PC-9 (cell line): ENCODE data around the gene NDUFAF8.
A peak's percentile ranks its signal among the peaks of the same experiment; 100 is the strongest.

Source experiments
- EZH2 ChIP-seq: fragments of 200-600 bp; sonication (generic); IDR thresholded peaks from 2 replicates; pipeline ENCODE4 v1.8.0; 2017; ENCODE audit warnings: antibody characterized with exemption, low read depth
- TF ChIP-seq, protein P1 (sequence below): fragments of 200-600 bp; sonication (generic); conservative IDR thresholded peaks from 2 replicates; pipeline ENCODE4 v1.6.1; 2017; ENCODE audit warnings: mixed run types, antibody characterized with exemption, mild to moderate bottlenecking, moderate library complexity

DNA sequence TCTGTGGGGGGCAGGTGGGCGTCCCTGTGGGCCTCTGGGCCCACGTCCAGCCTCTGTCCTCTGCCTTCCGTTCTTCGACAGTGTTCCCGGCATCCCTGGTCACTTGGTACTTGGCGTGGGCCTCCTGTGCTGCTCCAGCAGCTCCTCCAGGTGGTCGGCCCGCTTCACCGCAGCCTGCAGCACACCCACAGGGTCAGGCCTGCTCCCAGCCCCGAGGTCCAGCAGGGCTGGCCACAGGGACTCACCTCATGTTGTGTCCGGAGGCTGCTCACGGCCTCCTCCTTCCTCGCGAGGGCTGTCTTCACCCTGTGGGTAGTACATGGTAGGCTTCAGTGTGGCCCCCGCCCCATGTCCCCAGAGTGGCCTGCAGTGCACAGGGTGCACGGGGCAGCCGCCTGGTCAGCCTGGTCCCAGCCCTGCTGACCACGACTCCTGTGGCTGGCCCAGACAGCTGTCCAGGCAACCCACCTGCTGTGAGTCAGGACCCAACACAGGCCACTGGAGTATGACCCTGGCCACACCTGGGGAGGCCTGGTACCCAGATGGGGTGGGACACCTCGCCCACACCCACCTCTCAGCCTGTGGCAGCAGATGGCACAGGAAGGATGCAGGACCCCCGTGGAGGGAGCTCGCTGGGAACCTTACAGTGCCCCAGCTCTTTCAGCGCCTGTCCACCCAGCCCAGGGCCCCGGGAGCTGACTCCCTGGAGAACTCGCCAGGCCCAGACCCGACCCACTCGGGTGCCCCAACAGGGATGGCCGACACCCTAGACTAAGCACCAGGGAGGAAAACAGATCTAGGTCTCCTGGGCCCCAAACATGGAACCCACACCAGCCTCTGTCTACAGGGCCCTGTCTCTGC lies 49.2 kb upstream of the NDUFAF8 start:
- TF ChIP-seq EZH2 = no peak
- TF ChIP-seq, protein P1, sequence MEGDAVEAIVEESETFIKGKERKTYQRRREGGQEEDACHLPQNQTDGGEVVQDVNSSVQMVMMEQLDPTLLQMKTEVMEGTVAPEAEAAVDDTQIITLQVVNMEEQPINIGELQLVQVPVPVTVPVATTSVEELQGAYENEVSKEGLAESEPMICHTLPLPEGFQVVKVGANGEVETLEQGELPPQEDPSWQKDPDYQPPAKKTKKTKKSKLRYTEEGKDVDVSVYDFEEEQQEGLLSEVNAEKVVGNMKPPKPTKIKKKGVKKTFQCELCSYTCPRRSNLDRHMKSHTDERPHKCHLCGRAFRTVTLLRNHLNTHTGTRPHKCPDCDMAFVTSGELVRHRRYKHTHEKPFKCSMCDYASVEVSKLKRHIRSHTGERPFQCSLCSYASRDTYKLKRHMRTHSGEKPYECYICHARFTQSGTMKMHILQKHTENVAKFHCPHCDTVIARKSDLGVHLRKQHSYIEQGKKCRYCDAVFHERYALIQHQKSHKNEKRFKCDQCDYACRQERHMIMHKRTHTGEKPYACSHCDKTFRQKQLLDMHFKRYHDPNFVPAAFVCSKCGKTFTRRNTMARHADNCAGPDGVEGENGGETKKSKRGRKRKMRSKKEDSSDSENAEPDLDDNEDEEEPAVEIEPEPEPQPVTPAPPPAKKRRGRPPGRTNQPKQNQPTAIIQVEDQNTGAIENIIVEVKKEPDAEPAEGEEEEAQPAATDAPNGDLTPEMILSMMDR = peak; percentile 26; the same call in 1 of the 2 replicates
